Activated CD4-positive, alpha-beta T cell treated with anti-CD3 and anti-CD28 coated beads for 36 hours (primary cell): Measurements from ENCODE around the gene CHRNA10. TPM values are rescaled to one million over a fixed set of nuclear protein-coding genes. Genes with fewer than 3 reads are reported as not detected.
"Not testable (repeated sequence)": the region's sequence is repeated elsewhere in the genome, so short reads cannot be mapped to it uniquely, and the experiment has no call there.

Experiments
- ATAC-seq: fragments of 200-7000 bp; cut with Tn5 transposase; one replicate; pipeline ENCODE4 v1.10.0; 2021; ENCODE audit warnings: mild to moderate bottlenecking, moderate library complexity
- CTCF ChIA-PET: fragments of 350-600 bp; sonication (Branson Sonifier 250); formaldehyde crosslinking; loops from one replicate; lab custom pipeline; 2021; ENCODE audit warnings: antibody characterized with exemption; lab: Charles Lee
- POLR2A ChIA-PET: fragments of 350-600 bp; sonication (Branson Sonifier 250); formaldehyde crosslinking; loops from one replicate; lab custom pipeline; 2021; ENCODE audit warnings: antibody characterized with exemption, inconsistent platforms; lab: Charles Lee
- DNase-seq: peaks from one replicate; pipeline ENCODE4 v3.0.0-alpha.2; 2020
- H3K27ac Mint-ChIP-seq: one replicate; pipeline ENCODE4 v1.8.0; 2021; ENCODE audit warnings: mixed read lengths
- H3K27me3 Mint-ChIP-seq: one replicate; pipeline ENCODE4 v1.8.0; 2021; ENCODE audit warnings: mixed read lengths
- H3K36me3 Mint-ChIP-seq: one replicate; pipeline ENCODE4 v1.8.0; 2021; ENCODE audit warnings: low read depth, mixed read lengths
- H3K4me1 Mint-ChIP-seq: one replicate; pipeline ENCODE4 v1.8.0; 2021; ENCODE audit warnings: mixed read lengths
- H3K4me3 Mint-ChIP-seq: one replicate; pipeline ENCODE4 v1.8.0; 2021; ENCODE audit warnings: mild to moderate bottlenecking, moderate library complexity, mixed read lengths
- H3K9me3 Mint-ChIP-seq: one replicate; pipeline ENCODE4 v1.8.0; 2021; ENCODE audit warnings: low read depth, mixed read lengths
- intact Hi-C, 2 experiments: fragments of 100-400 bp; cut with DNase I in 1 of 2; cut with micrococcal nuclease in 1 of 2; formaldehyde crosslinking; loops; one replicate each; pipeline versions ENCODE4 v1.14.2 to v1.15.1; 2022 to 2024; cut with DNase I, micrococcal nuclease
- total RNA-seq, 2 experiments: library from RNA; stranded (reverse); gene quantifications; one replicate each; pipeline ENCODE4 v1.2.3, GENCODE V29; 2021

Gene CHRNA10
- total RNA-seq, 2 experiments from 2014 or later: 0.91 to 1.1 TPM

DNA sequence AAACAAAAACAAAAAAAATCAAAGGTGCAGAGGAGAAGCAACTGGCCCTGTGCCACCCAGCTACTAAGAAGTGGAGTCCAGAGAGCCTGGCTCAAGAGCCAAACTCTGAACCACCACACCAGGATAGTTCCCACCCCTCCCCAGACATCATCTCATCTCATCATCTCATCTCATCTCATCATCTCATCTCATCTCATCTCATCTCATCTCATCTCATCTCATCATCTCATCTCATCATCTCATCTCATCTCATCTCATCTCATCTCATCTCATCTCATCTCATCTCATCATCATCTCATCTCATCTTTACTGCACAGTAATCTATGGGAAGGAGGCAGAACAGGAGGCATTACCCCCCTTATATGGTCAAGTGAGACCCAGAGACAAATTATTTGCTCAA is 8.3 kb downstream of the CHRNA10 start:
- intact Hi-C loops: no loop called here

DNA sequence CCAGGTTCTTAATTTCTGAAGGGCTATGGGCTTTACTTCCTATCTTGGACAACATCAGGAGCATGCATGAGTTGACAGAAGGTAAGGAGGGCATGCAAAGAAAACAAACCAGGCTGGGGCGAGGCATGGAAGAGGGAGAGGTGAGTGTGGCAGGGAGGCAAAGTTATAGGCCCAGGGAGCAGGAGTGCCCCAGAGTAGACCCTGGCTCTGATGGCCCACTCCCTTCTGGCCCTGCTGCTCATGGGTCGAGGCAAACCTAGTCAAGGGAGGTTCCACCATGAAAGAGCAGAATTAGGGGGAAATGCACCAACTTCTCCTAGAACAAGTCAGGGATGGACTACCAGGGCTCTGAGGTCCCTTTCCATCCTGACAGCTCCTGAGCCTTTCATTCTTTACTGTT is 10.2 kb downstream of the CHRNA10 start:
- Mint-ChIP-seq H3K4me3 (no peak overlapping the region), H3K36me3 (peaks cover 7% of the 10 kb centered on the region), H3K27ac (no peak overlapping the region), H3K9me3 (no peaks in the 10 kb centered on the region), H3K4me1 (no peaks in the 10 kb centered on the region), H3K27me3 (peaks cover 4% of the 10 kb centered on the region)
- intact Hi-C loops: no loop called here
- ChIA-PET POLR2A (no interaction called here), CTCF (interaction anchor here (0.6 kb wide), 1 partner anchor 115 kb away, joined by 4 read pairs; no protein-coding TSS in a partner anchor)
- no peak for DNase-seq
- ATAC-seq: no peak

More for the DNA sequence above, 8.3 kb downstream of the CHRNA10 start:
- ChIA-PET CTCF (interaction anchor here (0.6 kb wide), 2 partner anchors 130 to 571 kb away, joined by 3 read pairs; no protein-coding TSS in a partner anchor), POLR2A (no interaction called here)
- Mint-ChIP-seq H3K4me3 (no peak overlapping the region), H3K9me3 (no peaks in the 10 kb centered on the region), H3K27ac (no peak overlapping the region), H3K4me1 (no peaks in the 10 kb centered on the region), H3K36me3 (peaks cover 7% of the 10 kb centered on the region), H3K27me3 (peaks cover 4% of the 10 kb centered on the region)
- DNase-seq (no peak), ATAC-seq (no peak)

DNA sequence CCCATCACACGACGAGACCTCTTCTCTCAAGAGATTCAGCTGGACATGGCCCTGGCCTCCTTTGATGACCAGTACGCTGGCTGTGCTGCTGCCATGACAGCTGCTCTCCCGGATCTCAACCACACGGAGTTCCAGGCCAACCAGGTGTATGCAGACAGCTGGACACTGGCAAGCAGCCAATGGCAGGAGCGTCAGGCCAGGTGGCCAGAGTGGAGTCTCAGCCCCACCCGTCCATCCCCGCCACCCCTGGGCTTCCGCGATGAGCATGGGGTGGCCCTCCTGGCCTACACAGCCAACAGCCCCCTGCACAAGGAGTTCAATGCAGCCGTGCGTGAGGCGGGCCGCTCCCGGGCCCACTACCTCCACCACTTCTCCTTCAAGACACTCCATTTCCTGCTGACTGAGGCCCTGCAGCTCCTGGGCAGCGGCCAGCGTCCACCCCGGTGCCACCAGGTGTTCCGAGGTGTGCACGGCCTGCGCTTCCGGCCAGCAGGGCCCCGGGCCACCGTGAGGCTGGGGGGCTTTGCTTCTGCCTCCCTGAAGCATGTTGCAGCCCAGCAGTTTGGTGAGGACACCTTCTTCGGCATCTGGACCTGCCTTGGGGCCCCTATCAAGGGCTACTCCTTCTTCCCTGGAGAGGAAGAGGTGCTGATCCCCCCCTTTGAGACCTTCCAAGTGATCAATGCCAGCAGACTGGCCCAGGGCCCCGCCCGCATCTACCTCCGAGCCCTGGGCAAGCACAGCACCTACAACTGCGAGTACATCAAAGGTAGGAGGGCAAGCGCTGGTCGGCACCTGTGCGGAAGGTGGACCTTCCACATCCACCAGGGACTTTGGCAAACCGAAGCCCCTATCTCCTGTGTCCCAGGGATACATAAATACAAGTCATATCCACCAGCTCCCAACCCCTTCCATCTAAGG is 11.3 kb downstream of the CHRNA10 start:
- no peak for ATAC-seq
- H3K27ac Mint-ChIP-seq: no peak overlapping the region
- intact Hi-C loops: no loop called here
- ChIA-PET CTCF (interaction anchor here (0.6 kb wide), 1 partner anchor 116 kb away, joined by 4 read pairs; no protein-coding TSS in a partner anchor), POLR2A (no interaction called here)
- peaks cover 3% of the 10 kb centered on the region for H3K36me3 Mint-ChIP-seq
- no peaks in the 10 kb centered on the region for H3K9me3 Mint-ChIP-seq
- H3K4me1 Mint-ChIP-seq: no peaks in the 10 kb centered on the region
- DNase-seq: no peak
- H3K4me3 Mint-ChIP-seq: no peak overlapping the region
- H3K27me3 Mint-ChIP-seq: peaks cover 4% of the 10 kb centered on the region

DNA sequence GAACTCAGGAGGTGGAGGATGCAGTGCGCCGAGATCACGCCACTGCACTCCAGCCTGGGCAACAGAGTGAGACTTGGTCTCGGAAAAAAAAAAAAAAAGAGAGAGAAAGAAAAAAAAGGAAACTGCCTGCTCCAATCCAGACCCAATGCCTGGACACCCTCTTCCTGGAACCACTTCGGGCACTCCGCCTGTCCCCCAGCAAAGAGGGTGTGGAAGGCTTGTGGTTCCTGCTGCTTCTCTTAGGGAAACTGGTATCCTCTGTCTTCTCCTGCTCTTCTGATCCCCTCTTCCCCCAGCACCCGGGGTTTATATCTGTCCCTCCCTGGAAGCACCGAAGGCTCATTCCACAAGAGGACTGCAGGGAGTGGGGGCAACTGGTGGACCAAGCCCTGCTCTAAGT is 12.9 kb downstream of the CHRNA10 start:
- Mint-ChIP-seq H3K27me3 (peaks cover 4% of the 10 kb centered on the region), H3K27ac (no peak overlapping the region), H3K36me3 (no peaks in the 10 kb centered on the region), H3K4me3 (no peak overlapping the region), H3K9me3 (no peaks in the 10 kb centered on the region), H3K4me1 (no peaks in the 10 kb centered on the region)
- POLR2A ChIA-PET: no interaction called here
- no peak for DNase-seq
- intact Hi-C loops: no loop called here
- ATAC-seq: no peak
- CTCF ChIA-PET: no interaction called here

DNA sequence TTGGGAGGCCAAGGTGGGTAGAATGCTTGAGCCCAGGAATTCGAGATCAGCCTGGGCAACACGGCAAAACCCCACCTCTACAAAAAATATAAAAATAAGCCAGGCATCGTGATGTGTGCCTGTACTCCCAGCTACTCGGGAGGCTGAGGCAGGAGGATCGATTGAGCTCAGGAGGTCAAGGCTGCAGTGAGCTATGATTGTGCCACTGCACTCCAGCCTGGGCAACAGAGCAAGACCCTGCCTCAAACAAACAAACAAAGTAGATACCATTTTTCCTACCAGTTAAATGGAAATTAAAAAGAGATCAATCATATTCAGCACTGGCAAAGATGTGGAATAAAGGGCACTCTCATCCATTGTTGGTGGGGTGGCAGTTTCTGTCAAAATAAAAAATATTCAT is 13.9 kb downstream of the CHRNA10 start:
- H3K9me3 Mint-ChIP-seq, CTCF ChIA-PET, H3K27ac Mint-ChIP-seq, POLR2A ChIA-PET, H3K4me1 Mint-ChIP-seq, H3K36me3 Mint-ChIP-seq, intact Hi-C loops, H3K27me3 Mint-ChIP-seq, DNase-seq, ATAC-seq, H3K4me3 Mint-ChIP-seq: not testable (repeated sequence)

DNA sequence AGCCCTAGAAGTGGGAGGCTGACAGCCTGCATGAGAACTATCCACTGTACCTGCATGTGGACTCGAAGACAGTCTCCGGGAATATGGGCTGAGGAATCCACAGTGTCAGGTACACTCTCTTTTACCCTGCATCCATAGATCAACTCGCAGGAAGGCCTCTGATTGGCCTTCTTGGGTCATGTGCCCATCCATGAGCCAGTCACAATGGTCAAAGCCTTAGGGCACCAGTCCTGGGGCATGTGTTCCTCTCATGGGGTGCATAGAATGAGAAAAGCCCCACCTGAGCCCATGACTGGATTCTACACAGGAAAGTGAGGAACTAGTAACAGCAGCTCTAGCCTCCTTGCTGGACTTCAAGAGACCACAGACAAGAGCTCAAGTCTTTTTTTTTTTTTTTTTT is 15.6 kb downstream of the CHRNA10 start:
- ChIA-PET CTCF (no interaction called here), POLR2A (no interaction called here)
- Mint-ChIP-seq H3K4me3 (no peak overlapping the region), H3K4me1 (no peaks in the 10 kb centered on the region), H3K9me3 (no peaks in the 10 kb centered on the region), H3K27ac (no peak overlapping the region), H3K36me3 (no peaks in the 10 kb centered on the region), H3K27me3 (peaks cover 5% of the 10 kb centered on the region)
- ATAC-seq (no peak), DNase-seq (no peak)
- intact Hi-C loops: no loop called here

DNA sequence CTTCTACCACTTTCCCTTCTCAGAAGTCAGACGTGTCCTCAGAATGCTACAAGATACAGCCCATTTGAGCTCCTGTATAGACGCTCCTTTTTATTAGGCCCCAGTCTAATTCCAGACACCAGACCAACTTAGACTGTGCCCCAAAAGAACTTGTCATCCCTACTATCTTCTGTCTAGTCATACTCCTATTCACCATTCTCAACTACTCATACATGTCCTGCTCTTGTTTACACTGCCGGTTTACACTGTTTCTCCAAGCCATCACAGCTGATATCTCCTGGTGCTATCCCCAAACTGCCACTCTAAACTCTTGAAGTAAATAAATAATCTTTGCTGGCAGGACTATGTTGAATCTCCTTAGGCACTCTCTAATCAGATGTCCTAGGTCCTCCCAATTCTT is 18.7 kb downstream of the CHRNA10 start:
- H3K4me3 Mint-ChIP-seq, H3K36me3 Mint-ChIP-seq, CTCF ChIA-PET, H3K9me3 Mint-ChIP-seq, ATAC-seq, intact Hi-C loops, DNase-seq, H3K4me1 Mint-ChIP-seq, POLR2A ChIA-PET, H3K27ac Mint-ChIP-seq: not testable (repeated sequence)
- H3K27me3 Mint-ChIP-seq: peaks cover 14% of the 10 kb centered on the region

DNA sequence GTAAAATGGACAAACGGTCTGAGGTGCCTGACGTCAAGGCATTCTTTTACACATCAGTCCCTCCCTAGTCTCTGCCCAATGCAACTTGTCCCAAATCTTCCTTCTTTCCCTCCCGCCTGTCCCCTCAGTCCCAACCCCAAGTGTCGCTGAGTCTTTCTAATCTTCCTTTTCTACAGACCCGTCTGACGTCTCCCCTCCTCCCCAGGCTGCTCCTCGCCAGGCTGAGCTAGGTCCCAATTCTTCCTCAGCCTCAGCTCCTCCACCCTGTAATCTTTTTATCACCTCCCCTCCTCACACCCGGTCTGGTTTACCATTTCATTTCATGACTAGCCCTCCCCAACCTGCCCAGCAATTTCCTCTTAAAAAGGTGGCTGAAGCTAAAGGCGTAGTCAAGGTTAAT is 21.8 kb downstream of the CHRNA10 start:
- H3K4me1 Mint-ChIP-seq, H3K4me3 Mint-ChIP-seq, POLR2A ChIA-PET, DNase-seq, ATAC-seq, intact Hi-C loops, H3K27ac Mint-ChIP-seq, H3K36me3 Mint-ChIP-seq, H3K9me3 Mint-ChIP-seq, CTCF ChIA-PET: not testable (repeated sequence)
- H3K27me3 Mint-ChIP-seq: peaks cover 23% of the 10 kb centered on the region

DNA sequence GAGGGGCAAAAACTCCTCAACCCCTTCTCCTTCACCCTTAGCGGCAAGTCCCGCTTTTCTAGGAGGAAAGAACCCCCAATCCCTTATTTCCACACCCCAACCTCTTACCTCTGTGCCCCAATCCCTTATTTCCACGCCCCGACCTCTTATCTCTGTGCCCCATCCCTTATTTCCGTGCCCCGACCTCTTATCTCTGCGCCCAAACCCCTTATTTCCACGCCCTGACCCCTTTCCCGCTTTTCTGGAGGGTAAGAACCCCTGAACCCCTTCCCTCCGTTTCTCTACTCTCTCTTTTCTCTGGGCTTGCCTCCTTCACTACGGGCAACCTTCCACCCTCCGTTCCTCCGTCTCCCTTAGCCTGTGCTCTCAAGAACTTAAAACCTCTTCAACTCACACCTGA is 22.3 kb downstream of the CHRNA10 start:
- H3K36me3 Mint-ChIP-seq, DNase-seq, ATAC-seq, H3K4me1 Mint-ChIP-seq, CTCF ChIA-PET, H3K9me3 Mint-ChIP-seq, H3K27ac Mint-ChIP-seq, POLR2A ChIA-PET, intact Hi-C loops, H3K4me3 Mint-ChIP-seq: not testable (repeated sequence)
- H3K27me3 Mint-ChIP-seq: peaks cover 26% of the 10 kb centered on the region

DNA sequence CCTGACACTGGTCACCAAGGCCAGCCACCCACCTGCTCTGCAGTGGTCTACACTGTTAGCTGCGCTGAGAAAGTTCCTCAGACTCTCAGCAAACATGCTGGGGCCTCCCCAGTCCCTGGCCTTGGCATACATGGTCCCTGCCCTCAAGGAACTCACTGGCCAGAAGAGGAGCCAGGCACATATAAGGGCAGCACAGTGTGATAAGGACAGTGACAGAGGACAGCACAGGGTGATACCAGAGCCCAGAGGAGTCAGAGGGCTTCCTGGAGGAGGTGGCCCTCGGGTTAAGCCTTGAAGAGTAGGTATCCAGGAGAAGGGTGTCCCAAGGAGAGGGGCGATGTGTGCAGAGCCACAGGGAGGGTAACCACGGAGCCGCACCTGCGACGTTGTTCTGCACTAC is 25.6 kb downstream of the CHRNA10 start:
- CTCF ChIA-PET: no interaction called here

DNA sequence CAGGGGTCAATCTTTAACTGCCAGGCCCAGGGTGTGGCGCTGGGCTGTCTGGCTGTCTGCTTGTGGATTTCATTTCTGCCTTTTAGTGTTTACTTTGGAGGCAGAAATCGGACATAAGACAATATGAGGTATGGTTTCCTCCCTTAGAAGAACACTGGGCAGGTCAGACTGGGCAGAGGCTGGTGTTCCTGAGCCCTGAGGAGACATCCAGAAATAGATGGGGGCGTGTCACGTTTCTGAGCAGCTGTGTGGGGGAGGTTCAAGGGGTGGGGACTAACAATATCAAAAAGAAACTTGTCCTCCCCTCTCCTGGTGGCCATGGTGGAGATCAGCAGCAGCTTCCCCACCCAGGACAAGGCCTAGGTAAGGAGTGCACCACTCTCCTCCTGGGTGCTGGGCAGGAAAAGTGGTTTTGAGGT is 26.4 kb downstream of the CHRNA10 start, which contains the start of gene ART1:
TSS of gene ART1 (plus strand) at position 312 of the 419 bp plus-strand sequence. CDS start 14,086 bp downstream, outside the sequence.
- H3K4me3 Mint-ChIP-seq: no peak within 1 kb of the TSS
- intact Hi-C loops: no loop called here

More for the DNA sequence above, 25.6 kb downstream of the CHRNA10 start:
- intact Hi-C loops: no loop called here
- ATAC-seq: no peak
- Mint-ChIP-seq H3K27ac (no peak overlapping the region), H3K4me1 (peaks cover 6% of the 10 kb centered on the region), H3K9me3 (no peaks in the 10 kb centered on the region), H3K4me3 (no peak overlapping the region), H3K36me3 (no peaks in the 10 kb centered on the region), H3K27me3 (peaks cover 34% of the 10 kb centered on the region)
- no peak for DNase-seq
- POLR2A ChIA-PET: no interaction called here

DNA sequence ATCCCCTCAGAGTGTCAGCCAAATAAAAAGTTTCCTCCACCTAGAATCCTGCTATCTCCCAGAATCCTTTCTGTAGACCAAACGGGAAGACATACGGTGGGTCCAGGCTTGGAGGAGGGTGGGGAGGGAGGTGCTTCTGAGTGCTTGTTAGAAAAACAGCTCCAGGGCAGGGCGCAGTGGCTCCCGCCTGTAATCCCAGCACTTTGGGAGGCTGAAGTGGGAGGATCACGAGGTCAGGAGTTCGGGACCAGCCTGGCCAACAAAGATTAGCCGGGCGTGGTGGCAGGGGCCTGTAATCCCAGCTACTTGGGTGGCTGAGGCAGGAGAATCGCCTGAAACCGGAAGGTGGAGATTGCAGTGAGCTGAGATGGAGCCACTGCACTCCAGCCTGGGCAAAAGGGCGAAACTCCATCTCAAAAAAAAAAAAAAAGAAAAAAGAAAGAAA is 28.1 kb downstream of the CHRNA10 start:
- H3K36me3 Mint-ChIP-seq, H3K4me1 Mint-ChIP-seq, H3K4me3 Mint-ChIP-seq, H3K9me3 Mint-ChIP-seq, POLR2A ChIA-PET, ATAC-seq, CTCF ChIA-PET, H3K27ac Mint-ChIP-seq, DNase-seq: not testable (repeated sequence)
- intact Hi-C loops: loop anchor here in 1 of 2 experiments (2.0 kb wide), 1 partner anchor 166 kb away; the partner anchor contains the start of gene PGAP2
- H3K27me3 Mint-ChIP-seq: peaks cover 24% of the 10 kb centered on the region

More for the DNA sequence above, 26.4 kb downstream of the CHRNA10 start, which contains the start of gene ART1:
- H3K36me3 Mint-ChIP-seq: no peaks in the 10 kb centered on the region
- DNase-seq (no peak), ATAC-seq (no peak)
- H3K4me1 Mint-ChIP-seq: peaks cover 6% of the 10 kb centered on the region
- H3K9me3 Mint-ChIP-seq: no peaks in the 10 kb centered on the region
- no peak within 1 kb of the TSS for H3K27ac Mint-ChIP-seq
- CTCF ChIA-PET: no interaction called here
- POLR2A ChIA-PET: no interaction called here
- peaks cover 34% of the 10 kb centered on the region for H3K27me3 Mint-ChIP-seq
